Neural cell (in vitro differentiated cells): ENCODE measurements around the gene S1PR3. TPM values are rescaled to one million over a fixed set of nuclear protein-coding genes. Genes with fewer than 3 reads are reported as not detected.

ENCODE experiments used
- H2AFZ ChIP-seq: fragments of 200-600, 300-800 bp; sonication (generic), shearing (Covaris generic); 2 replicates; pipeline ENCODE4 v1.6.0; 2014; ENCODE audit warnings: low read depth, mild to moderate bottlenecking, antibody characterized with exemption, low read length, moderate library complexity
- H3F3A ChIP-seq: fragments of 200-600 bp; shearing (Covaris generic); 2 replicates; pipeline ENCODE4 v1.6.1; 2016; ENCODE audit warnings: mild to moderate bottlenecking, moderate library complexity, mixed read lengths, antibody characterized with exemption, low read length; ENCODE audit not compliant: insufficient read depth, poor library complexity, severe bottlenecking
- H3K27ac ChIP-seq: fragments of 200-600, 300-800 bp; sonication (generic), shearing (Covaris generic); 2 replicates; pipeline ENCODE4 v1.5.1; 2014; ENCODE audit warnings: mild to moderate bottlenecking, low read length, moderate library complexity
- H3K27me3 ChIP-seq: fragments of 300-800, 200-600 bp; sonication (generic), shearing (Covaris generic); 2 replicates; pipeline ENCODE4 v1.6.0; 2014; ENCODE audit warnings: mild to moderate bottlenecking, low read depth, low read length, moderate library complexity; ENCODE audit not compliant: insufficient read depth
- H3K36me3 ChIP-seq: fragments of 300-800, 200-600 bp; sonication (generic), shearing (Covaris generic); 2 replicates; pipeline ENCODE4 v1.5.1; 2014; ENCODE audit warnings: mild to moderate bottlenecking, antibody characterized with exemption, low read length, moderate library complexity; ENCODE audit not compliant: insufficient read depth
- H3K4me2 ChIP-seq: fragments of 300-800, 200-600 bp; sonication (generic), shearing (Covaris generic); 2 replicates; pipeline ENCODE4 v1.6.0; 2014; ENCODE audit warnings: mild to moderate bottlenecking, low read length
- H3K4me3 ChIP-seq: fragments of 300-800, 200-600 bp; sonication (generic), shearing (Covaris generic); 2 replicates; pipeline ENCODE4 v1.5.1; 2014; ENCODE audit warnings: mild to moderate bottlenecking, low read length, moderate library complexity
- H3K79me2 ChIP-seq: fragments of 200-600 bp; shearing (Covaris generic); replicated peaks from 2 replicates; pipeline ENCODE4 v1.6.0; 2014; ENCODE audit warnings: mild to moderate bottlenecking, low read length, moderate library complexity; ENCODE audit not compliant: insufficient read depth
- H3K9ac ChIP-seq: fragments of 300-800, 200-600 bp; sonication (generic), shearing (Covaris generic); 2 replicates; pipeline ENCODE4 v1.6.1; 2016; ENCODE audit warnings: mild to moderate bottlenecking, low read length, mixed read lengths
- H3K9me2 ChIP-seq: fragments of 200-600 bp; shearing (Covaris generic); 2 replicates; pipeline ENCODE4 v1.6.1; 2016; ENCODE audit warnings: mild to moderate bottlenecking, low read length, mixed read lengths; ENCODE audit not compliant: insufficient read depth
- H3K9me3 ChIP-seq: fragments of 200-600, 300-800 bp; sonication (generic), shearing (Covaris generic); 2 replicates; pipeline ENCODE4 v1.6.1; 2016; ENCODE audit warnings: mild to moderate bottlenecking, mixed run types, low read length, moderate library complexity, mixed read lengths
- H4K20me1 ChIP-seq: fragments of 200-600 bp; shearing (Covaris generic); 2 replicates; pipeline ENCODE4 v1.6.1; 2016; ENCODE audit warnings: mild to moderate bottlenecking, mixed run types; ENCODE audit not compliant: insufficient read depth
- EP300 ChIP-seq: fragments of 450-650 bp; conservative IDR thresholded peaks from 2 replicates; pipeline ENCODE4 v1.6.1; 2014; ENCODE audit warnings: antibody characterized with exemption, mild to moderate bottlenecking, moderate library complexity; ENCODE audit not compliant: poor library complexity, severe bottlenecking
- EZH2 ChIP-seq: fragments of 200-600, 300-800 bp; shearing (Covaris generic), sonication (generic); IDR thresholded peaks from 2 replicates; pipeline ENCODE4 v1.6.1; 2014; ENCODE audit warnings: antibody characterized with exemption, low read length, borderline replicate concordance, mild to moderate bottlenecking; ENCODE audit not compliant: insufficient read depth, poor library complexity, severe bottlenecking
- MXI1 ChIP-seq: fragments of 450-650 bp; conservative IDR thresholded peaks from 2 replicates; pipeline ENCODE4 v1.6.1; 2014; ENCODE audit warnings: antibody characterized with exemption, mild to moderate bottlenecking; ENCODE audit not compliant: poor library complexity, severe bottlenecking
- POLR2AphosphoS5 ChIP-seq: IDR thresholded peaks from 2 replicates; pipeline ENCODE4 v1.6.1; 2012
- RAD21 ChIP-seq: fragments of 450-650 bp; conservative IDR thresholded peaks from 2 replicates; pipeline ENCODE4 v1.6.1; 2014; ENCODE audit warnings: antibody characterized with exemption, mild to moderate bottlenecking, moderate library complexity
- SMC3 ChIP-seq: fragments of 450-650 bp; conservative IDR thresholded peaks from 2 replicates; pipeline ENCODE4 v1.6.1; 2014; ENCODE audit warnings: antibody characterized with exemption, mild to moderate bottlenecking, moderate library complexity; ENCODE audit not compliant: poor library complexity
- TAF1 ChIP-seq: IDR thresholded peaks from 2 replicates; pipeline ENCODE4 v1.6.1; 2012; ENCODE audit warnings: low read depth
- polyA plus RNA-seq: library from polyadenylated mRNA; depleted of rRNA; stranded (reverse); fragments of >200 nt; gene quantifications from 2 replicates; pipeline ENCODE4 v1.2.3, GENCODE V29; 2014
- TF ChIP-seq, protein P1 (sequence below): fragments of 450-650 bp; IDR thresholded peaks from 2 replicates; pipeline ENCODE4 v1.5.1; 2014; ENCODE audit warnings: antibody characterized with exemption, mild to moderate bottlenecking, moderate library complexity; ENCODE audit not compliant: poor library complexity, severe bottlenecking
- TF ChIP-seq, protein P2 (sequence below): IDR thresholded peaks from 2 replicates; pipeline ENCODE4 v1.6.1; 2012; ENCODE audit warnings: borderline replicate concordance

The S1PR3 gene
- polyA plus RNA-seq, 1 donor from 2014 or later: 0.12 TPM

DNA sequence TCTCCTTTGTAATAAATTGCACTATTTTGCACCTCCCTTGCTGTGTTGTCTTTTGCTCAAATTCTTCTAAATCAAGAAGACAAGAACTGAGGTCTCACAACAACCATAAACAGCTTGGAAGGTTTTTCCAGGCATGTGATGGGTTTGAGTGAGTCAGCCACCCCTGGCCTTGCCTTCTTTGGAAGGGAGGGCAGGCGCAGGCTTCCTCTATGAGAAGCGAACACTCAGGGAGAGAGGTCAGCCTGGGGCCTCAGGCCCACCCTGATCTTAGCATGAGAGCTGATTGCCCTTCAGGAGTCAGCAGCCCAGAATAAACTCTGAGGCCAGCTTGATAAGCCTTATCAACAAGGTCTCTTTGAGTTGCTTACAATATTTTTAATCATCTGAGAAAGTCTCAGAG, 31.6 kb downstream of the S1PR3 start:
- Histone ChIP-seq H3K4me3 (no peak overlapping the region), H3K79me2 (no peaks in the 10 kb centered on the region), H3K4me2 (no peak overlapping the region), H2AFZ (no peak overlapping the region), H3F3A (no peaks in the 10 kb centered on the region), H4K20me1 (no peaks in the 10 kb centered on the region), H3K36me3 (no peaks in the 10 kb centered on the region), H3K9me3 (no peaks in the 10 kb centered on the region), H3K9me2 (no peaks in the 10 kb centered on the region), H3K27ac (no peak overlapping the region), H3K27me3 (no peaks in the 10 kb centered on the region), H3K9ac (no peak overlapping the region)
- no peak for TF ChIP-seq POLR2AphosphoS5
- no peak for TF ChIP-seq RAD21
- TF ChIP-seq, protein P1, sequence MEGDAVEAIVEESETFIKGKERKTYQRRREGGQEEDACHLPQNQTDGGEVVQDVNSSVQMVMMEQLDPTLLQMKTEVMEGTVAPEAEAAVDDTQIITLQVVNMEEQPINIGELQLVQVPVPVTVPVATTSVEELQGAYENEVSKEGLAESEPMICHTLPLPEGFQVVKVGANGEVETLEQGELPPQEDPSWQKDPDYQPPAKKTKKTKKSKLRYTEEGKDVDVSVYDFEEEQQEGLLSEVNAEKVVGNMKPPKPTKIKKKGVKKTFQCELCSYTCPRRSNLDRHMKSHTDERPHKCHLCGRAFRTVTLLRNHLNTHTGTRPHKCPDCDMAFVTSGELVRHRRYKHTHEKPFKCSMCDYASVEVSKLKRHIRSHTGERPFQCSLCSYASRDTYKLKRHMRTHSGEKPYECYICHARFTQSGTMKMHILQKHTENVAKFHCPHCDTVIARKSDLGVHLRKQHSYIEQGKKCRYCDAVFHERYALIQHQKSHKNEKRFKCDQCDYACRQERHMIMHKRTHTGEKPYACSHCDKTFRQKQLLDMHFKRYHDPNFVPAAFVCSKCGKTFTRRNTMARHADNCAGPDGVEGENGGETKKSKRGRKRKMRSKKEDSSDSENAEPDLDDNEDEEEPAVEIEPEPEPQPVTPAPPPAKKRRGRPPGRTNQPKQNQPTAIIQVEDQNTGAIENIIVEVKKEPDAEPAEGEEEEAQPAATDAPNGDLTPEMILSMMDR: no peak

- TF ChIP-seq SMC3 (no peak), EZH2 (no peak), EP300 (no peak), RAD21 (no peak), TAF1 (no peak), POLR2AphosphoS5 (no peak), MXI1 (no peak)
- TF ChIP-seq, protein P2, sequence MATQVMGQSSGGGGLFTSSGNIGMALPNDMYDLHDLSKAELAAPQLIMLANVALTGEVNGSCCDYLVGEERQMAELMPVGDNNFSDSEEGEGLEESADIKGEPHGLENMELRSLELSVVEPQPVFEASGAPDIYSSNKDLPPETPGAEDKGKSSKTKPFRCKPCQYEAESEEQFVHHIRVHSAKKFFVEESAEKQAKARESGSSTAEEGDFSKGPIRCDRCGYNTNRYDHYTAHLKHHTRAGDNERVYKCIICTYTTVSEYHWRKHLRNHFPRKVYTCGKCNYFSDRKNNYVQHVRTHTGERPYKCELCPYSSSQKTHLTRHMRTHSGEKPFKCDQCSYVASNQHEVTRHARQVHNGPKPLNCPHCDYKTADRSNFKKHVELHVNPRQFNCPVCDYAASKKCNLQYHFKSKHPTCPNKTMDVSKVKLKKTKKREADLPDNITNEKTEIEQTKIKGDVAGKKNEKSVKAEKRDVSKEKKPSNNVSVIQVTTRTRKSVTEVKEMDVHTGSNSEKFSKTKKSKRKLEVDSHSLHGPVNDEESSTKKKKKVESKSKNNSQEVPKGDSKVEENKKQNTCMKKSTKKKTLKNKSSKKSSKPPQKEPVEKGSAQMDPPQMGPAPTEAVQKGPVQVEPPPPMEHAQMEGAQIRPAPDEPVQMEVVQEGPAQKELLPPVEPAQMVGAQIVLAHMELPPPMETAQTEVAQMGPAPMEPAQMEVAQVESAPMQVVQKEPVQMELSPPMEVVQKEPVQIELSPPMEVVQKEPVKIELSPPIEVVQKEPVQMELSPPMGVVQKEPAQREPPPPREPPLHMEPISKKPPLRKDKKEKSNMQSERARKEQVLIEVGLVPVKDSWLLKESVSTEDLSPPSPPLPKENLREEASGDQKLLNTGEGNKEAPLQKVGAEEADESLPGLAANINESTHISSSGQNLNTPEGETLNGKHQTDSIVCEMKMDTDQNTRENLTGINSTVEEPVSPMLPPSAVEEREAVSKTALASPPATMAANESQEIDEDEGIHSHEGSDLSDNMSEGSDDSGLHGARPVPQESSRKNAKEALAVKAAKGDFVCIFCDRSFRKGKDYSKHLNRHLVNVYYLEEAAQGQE: no peak
- TF ChIP-seq, protein P1: no peak
- no peak overlapping the region for H3K27ac ChIP-seq
Observed at GRCh38 chr9:89023740-89024139, 32.5 kb downstream of the S1PR3 start.

More at GRCh38 chr9:89023740-89024139, 32.5 kb downstream of the S1PR3 start:
- H4K20me1 ChIP-seq: no peaks in the 10 kb centered on the region
- H2AFZ ChIP-seq: no peak overlapping the region
- H3K4me3 ChIP-seq: no peak overlapping the region
- H3K79me2 ChIP-seq: no peaks in the 10 kb centered on the region
- H3K4me2 ChIP-seq: no peak overlapping the region
- H3K27me3 ChIP-seq: no peaks in the 10 kb centered on the region
- H3K9ac ChIP-seq: no peak overlapping the region
- H3F3A ChIP-seq: no peaks in the 10 kb centered on the region
- no peaks in the 10 kb centered on the region for H3K9me3 ChIP-seq
- no peaks in the 10 kb centered on the region for H3K9me2 ChIP-seq
- H3K36me3 ChIP-seq: no peaks in the 10 kb centered on the region
